ENCODE measurements around the gene PCDHA1.

PCDHA1 gene

DNA sequence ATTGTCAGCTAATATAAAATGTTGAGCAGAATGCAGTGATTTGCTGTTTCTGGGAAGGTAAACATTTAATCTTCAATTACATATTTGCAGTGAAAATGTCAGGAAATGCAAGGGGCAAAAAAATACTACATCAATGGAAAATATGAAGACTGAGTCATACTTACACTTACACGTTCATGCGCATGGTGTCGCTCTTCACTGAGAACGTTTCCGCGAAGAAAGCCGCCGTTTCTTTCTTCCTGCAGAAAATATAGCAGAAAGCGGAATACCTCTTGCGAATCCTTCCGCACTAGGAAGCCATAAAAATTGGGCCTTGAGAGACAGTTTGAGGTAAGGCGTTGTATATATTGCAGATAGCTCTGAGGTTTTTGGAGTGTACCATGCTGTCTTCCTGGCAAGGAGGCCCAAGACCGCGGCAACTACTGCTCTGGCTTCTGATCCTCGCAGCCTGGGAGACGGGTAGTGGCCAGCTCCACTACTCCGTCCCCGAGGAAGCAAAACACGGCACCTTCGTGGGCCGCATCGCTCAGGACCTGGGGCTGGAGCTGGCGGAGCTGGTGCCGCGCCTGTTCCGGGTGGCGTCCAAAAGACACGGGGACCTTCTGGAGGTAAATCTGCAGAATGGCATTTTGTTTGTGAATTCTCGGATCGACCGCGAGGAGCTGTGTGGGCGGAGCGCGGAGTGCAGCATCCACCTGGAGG is 96.1 kb downstream of the PCDHA1 start, which contains the start of gene PCDHA13:
Gene PCDHA13 (plus strand): TSS at position 236 of the 702 bp plus-strand sequence. CDS start 145 bp downstream, at position 381.
- TF ChIP-seq YY1 (IDR thresholded peaks at IDR 0.05; ENCODE audit: low read depth): no peak

DNA sequence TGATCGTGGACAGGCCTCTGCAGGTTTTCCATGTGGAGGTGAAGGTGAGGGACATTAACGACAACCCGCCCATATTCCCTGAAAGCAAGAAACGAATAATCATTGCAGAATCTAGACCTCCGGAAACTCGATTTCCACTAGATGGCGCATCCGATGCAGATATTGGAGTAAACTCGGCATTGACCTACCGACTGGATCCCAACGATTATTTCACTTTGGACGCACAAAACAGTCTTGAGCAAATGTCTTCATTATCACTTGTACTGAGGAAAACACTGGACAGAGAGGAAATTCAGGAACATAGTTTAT is 96.6 kb downstream of the PCDHA1 start:
- TF ChIP-seq, protein P1, sequence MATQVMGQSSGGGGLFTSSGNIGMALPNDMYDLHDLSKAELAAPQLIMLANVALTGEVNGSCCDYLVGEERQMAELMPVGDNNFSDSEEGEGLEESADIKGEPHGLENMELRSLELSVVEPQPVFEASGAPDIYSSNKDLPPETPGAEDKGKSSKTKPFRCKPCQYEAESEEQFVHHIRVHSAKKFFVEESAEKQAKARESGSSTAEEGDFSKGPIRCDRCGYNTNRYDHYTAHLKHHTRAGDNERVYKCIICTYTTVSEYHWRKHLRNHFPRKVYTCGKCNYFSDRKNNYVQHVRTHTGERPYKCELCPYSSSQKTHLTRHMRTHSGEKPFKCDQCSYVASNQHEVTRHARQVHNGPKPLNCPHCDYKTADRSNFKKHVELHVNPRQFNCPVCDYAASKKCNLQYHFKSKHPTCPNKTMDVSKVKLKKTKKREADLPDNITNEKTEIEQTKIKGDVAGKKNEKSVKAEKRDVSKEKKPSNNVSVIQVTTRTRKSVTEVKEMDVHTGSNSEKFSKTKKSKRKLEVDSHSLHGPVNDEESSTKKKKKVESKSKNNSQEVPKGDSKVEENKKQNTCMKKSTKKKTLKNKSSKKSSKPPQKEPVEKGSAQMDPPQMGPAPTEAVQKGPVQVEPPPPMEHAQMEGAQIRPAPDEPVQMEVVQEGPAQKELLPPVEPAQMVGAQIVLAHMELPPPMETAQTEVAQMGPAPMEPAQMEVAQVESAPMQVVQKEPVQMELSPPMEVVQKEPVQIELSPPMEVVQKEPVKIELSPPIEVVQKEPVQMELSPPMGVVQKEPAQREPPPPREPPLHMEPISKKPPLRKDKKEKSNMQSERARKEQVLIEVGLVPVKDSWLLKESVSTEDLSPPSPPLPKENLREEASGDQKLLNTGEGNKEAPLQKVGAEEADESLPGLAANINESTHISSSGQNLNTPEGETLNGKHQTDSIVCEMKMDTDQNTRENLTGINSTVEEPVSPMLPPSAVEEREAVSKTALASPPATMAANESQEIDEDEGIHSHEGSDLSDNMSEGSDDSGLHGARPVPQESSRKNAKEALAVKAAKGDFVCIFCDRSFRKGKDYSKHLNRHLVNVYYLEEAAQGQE (IDR thresholded peaks at IDR 0.05; ENCODE audit: low read depth): no peak
- TF ChIP-seq EGR1 (IDR thresholded peaks at IDR 0.05) (no peak), RAD21 (IDR thresholded peaks at IDR 0.05; ENCODE audit: low read depth) (peak; percentile 50), YY1 (IDR thresholded peaks at IDR 0.05; ENCODE audit: low read depth) (no peak), EP300 (IDR thresholded peaks at IDR 0.05; ENCODE audit: borderline replicate concordance) (no peak), TEAD4 (IDR thresholded peaks at IDR 0.05) (no peak), CEBPB (IDR thresholded peaks at IDR 0.05) (no peak)

DNA sequence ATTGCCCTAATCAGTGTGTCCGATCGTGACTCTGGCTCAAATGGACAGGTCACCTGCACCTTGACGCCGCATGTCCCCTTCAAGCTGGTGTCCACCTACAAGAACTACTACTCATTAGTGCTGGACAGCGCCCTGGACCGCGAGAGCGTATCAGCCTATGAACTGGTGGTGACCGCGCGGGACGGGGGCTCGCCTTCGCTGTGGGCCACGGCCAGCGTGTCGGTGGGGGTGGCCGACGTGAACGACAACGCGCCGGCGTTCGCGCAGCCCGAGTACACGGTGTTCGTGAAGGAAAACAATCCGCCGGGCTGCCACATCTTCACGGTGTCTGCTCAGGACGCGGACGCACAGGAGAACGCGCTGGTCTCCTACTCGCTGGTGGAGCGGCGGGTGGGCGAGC is 97.4 kb downstream of the PCDHA1 start:
- TF ChIP-seq EP300 (IDR thresholded peaks at IDR 0.05; ENCODE audit: borderline replicate concordance) (no peak), CREB1 (IDR thresholded peaks at IDR 0.05; ENCODE audit: low read depth) (no peak), YY1 (IDR thresholded peaks at IDR 0.05; ENCODE audit: low read depth) (no peak), CEBPB (IDR thresholded peaks at IDR 0.05) (no peak), EGR1 (IDR thresholded peaks at IDR 0.05) (no peak), TCF12 (IDR thresholded peaks at IDR 0.05; ENCODE audit: low read depth) (no peak)
- TF ChIP-seq, protein P1 (IDR thresholded peaks at IDR 0.05; ENCODE audit: low read depth): peak; percentile 45; the same call in 1 of the 2 replicates
- TF ChIP-seq, protein P2, sequence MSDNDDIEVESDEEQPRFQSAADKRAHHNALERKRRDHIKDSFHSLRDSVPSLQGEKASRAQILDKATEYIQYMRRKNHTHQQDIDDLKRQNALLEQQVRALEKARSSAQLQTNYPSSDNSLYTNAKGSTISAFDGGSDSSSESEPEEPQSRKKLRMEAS (IDR thresholded peaks at IDR 0.05): no peak

DNA sequence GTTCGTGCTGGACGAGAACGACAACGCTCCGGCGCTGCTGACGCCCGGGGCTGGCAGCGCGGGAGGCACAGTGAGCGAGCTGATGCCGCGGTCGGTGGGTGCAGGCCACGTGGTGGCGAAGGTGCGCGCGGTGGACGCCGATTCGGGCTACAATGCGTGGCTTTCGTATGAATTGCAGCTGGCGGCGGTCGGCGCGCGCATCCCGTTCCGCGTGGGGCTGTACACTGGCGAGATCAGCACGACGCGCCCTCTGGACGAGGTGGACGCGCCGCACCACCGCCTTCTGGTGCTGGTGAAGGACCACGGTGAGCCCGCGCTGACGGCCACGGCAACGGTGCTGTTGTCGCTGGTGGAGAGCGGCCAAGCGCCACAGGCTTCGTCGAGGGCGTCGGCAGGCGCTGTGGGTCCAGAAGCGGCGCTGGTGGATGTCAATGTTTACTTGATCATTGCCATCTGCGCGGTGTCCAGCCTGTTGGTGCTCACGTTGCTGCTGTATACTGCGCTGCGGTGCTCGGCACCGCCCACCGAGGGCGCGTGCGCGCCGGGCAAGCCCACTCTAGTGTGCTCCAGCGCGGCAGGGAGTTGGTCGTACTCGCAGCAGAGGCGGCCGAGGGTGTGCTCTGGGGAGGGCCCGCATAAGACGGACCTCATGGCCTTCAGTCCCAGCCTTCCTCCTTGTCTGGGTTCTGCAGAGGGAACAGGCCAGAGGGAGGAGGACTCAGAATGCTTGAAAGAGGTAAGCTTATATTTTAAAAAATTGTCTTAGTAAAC is 98.2 kb downstream of the PCDHA1 start:
- TF ChIP-seq, protein P1 (IDR thresholded peaks at IDR 0.05; ENCODE audit: low read depth): no peak
- no peak for TF ChIP-seq ZBTB7A (IDR thresholded peaks at IDR 0.05; ENCODE audit: low read depth)
- no peak for TF ChIP-seq RAD21 (IDR thresholded peaks at IDR 0.05; ENCODE audit: low read depth)
- TF ChIP-seq, protein P2 (IDR thresholded peaks at IDR 0.05): no peak
- no peak for TF ChIP-seq FOXM1 (IDR thresholded peaks at IDR 0.05; ENCODE audit: borderline replicate concordance, low read depth)
- no peak for TF ChIP-seq TEAD4 (IDR thresholded peaks at IDR 0.05)
- TF ChIP-seq EP300 (IDR thresholded peaks at IDR 0.05; ENCODE audit: borderline replicate concordance): no peak
- no peak for TF ChIP-seq TAF1 (IDR thresholded peaks at IDR 0.05; ENCODE audit: low read depth)
- TF ChIP-seq EGR1 (IDR thresholded peaks at IDR 0.05): no peak
- TF ChIP-seq, protein P3, sequence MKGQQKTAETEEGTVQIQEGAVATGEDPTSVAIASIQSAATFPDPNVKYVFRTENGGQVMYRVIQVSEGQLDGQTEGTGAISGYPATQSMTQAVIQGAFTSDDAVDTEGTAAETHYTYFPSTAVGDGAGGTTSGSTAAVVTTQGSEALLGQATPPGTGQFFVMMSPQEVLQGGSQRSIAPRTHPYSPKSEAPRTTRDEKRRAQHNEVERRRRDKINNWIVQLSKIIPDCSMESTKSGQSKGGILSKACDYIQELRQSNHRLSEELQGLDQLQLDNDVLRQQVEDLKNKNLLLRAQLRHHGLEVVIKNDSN (IDR thresholded peaks at IDR 0.05): no peak
- no peak for TF ChIP-seq YY1 (IDR thresholded peaks at IDR 0.05; ENCODE audit: low read depth)
- TF ChIP-seq TCF12 (IDR thresholded peaks at IDR 0.05; ENCODE audit: low read depth): no peak
- no peak for TF ChIP-seq NFIC (IDR thresholded peaks at IDR 0.05)
- TF ChIP-seq CREB1 (IDR thresholded peaks at IDR 0.05; ENCODE audit: low read depth): no peak
- no peak for TF ChIP-seq CEBPB (IDR thresholded peaks at IDR 0.05)

DNA sequence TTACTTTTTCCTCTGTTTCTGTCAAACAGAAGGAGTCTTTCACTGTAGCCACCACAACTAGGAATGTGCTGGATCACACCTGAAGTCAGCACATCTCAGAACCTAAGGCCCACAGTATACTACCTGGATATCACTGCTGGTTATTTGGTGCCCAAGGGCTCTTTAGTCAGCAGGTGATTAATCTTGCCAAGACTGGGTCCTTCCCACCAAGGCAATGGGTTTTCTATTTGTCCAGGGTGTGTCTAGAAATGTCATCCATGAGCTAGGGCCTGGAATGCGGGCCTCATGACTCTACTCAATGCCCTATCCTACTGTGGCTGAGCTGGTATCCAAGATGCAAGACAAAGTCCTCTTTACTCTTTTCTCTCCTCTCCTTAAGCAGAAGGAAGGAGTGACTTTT is 130.4 kb downstream of the PCDHA1 start:
- TF ChIP-seq TEAD4 (IDR thresholded peaks at IDR 0.05) (no peak), CREB1 (IDR thresholded peaks at IDR 0.05; ENCODE audit: low read depth) (no peak), EP300 (IDR thresholded peaks at IDR 0.05; ENCODE audit: borderline replicate concordance) (no peak)
